Astrocyte of the cerebellum (primary cell): Measurements from ENCODE around the gene C17orf75.
A peak's percentile ranks its signal among the peaks of the same experiment; 100 is the strongest.
"Not testable (repeated sequence)": the region's sequence is repeated elsewhere in the genome, so short reads cannot be mapped to it uniquely, and the experiment has no call there.

ENCODE experiments used
- DNase-seq: peaks from one replicate; pipeline ENCODE4 v3.0.0-alpha.2; 2011; ENCODE audit warnings: low read depth
- H3K4me3 ChIP-seq: 2 replicates; pipeline ENCODE4 v1.5.1; 2011; ENCODE audit warnings: mild to moderate bottlenecking, low read depth, low read length, moderate library complexity
- in situ Hi-C: cut with HindIII; loops from 2 replicates; pipeline ENCODE4 v1.10.0; 2017; ENCODE audit warnings: low sequenced_read_pairs
- TF ChIP-seq, protein P1 (sequence below): IDR thresholded peaks from 2 replicates; pipeline ENCODE4 v1.5.1; 2012; ENCODE audit warnings: low read length, low read depth, moderate library complexity, mild to moderate bottlenecking; ENCODE audit errors: missing control alignments

The C17orf75 gene, protein sequence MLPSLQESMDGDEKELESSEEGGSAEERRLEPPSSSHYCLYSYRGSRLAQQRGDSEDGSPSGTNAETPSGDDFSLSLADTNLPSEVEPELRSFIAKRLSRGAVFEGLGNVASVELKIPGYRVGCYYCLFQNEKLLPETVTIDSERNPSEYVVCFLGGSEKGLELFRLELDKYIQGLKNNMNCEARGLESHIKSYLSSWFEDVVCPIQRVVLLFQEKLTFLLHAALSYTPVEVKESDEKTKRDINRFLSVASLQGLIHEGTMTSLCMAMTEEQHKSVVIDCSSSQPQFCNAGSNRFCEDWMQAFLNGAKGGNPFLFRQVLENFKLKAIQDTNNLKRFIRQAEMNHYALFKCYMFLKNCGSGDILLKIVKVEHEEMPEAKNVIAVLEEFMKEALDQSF

DNA sequence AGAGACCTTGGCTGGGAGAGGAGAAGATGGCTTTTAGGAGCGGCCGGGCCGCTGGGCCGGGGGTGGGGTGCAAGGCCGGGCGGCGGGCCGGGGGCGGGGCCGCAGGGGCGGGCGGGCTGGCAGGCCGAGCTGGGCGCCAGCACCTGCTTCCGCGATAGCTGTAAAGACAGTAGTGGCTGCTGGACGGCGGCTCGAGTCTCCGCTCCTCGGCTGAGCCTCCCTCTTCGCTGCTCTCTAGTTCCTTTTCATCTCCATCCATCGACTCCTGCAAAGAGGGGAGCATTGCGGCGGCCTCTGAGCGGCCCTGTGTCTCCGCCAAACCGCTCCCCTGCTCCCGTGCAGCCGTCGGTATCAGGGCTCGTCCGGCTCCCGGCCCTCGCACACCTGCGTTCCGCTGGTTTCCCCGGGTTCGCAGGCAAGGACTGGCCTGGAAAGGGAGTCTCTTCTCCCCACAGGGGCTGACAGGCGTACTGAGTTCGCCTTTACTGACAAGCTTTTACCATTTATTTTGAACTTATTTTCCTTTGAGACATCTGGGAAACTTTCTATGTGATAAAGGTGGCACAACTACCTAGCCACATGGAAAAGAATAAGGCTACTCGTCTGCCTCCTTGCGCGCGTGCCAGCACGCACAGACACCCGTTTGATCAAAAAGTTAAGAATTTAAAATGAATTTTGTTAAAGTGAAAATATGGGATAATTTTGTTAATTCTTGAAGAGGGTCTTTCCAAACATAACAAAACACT lies at the start of gene C17orf75:
Gene C17orf75, minus strand, starts transcription at position 317 of the 746 bp plus-strand sequence. Its CDS starts 34 bp downstream, at position 283.
- no peak for DNase-seq
- in situ Hi-C loops: no loop called here
- H3K4me3 ChIP-seq: peak within 1 kb of the TSS; percentile 47
- TF ChIP-seq, protein P1, sequence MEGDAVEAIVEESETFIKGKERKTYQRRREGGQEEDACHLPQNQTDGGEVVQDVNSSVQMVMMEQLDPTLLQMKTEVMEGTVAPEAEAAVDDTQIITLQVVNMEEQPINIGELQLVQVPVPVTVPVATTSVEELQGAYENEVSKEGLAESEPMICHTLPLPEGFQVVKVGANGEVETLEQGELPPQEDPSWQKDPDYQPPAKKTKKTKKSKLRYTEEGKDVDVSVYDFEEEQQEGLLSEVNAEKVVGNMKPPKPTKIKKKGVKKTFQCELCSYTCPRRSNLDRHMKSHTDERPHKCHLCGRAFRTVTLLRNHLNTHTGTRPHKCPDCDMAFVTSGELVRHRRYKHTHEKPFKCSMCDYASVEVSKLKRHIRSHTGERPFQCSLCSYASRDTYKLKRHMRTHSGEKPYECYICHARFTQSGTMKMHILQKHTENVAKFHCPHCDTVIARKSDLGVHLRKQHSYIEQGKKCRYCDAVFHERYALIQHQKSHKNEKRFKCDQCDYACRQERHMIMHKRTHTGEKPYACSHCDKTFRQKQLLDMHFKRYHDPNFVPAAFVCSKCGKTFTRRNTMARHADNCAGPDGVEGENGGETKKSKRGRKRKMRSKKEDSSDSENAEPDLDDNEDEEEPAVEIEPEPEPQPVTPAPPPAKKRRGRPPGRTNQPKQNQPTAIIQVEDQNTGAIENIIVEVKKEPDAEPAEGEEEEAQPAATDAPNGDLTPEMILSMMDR: no peak

DNA sequence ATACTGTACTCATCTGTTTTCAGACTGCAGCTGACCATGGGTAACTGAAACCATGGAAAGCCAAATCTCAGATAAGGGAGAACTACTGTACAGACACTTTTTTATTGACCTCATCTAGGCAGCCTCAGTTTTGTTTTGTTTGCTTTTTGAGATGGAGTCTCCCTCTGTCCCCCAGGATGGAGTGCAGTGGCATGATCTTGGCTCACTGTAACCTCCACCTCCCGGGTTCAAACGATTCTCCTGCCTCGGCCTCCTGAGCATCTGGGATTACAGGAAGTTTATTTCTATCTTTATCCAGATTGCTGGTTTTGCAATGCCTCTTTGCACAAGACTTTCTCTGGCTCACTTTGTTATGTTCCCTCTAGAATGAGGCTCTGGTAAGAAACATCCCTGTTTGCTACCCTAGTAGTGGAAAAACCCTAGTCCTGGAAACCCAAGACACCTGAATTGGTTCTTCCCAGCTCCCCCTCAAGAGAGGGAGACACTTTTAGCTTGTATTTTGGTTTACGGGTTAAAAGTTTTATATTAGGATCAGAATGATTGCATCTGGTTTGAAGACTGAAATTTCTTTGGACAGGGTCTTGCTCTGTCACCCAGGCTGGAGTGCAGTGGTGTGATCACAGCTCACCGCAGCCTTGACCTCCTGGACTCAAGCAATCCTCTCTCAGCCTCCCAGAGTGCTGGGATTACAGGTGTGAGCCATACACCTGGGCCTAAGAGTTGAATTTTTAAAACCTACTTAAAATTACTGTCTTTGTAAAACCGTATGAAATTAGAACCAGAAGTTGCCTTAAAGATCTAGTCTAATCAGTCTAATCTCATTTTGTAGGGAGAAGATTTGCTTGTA lies 46.9 kb upstream of the C17orf75 start:
- no peak for DNase-seq
- H3K4me3 ChIP-seq: no peak overlapping the region
- in situ Hi-C loops: no loop called here
- TF ChIP-seq, protein P1: no peak

DNA sequence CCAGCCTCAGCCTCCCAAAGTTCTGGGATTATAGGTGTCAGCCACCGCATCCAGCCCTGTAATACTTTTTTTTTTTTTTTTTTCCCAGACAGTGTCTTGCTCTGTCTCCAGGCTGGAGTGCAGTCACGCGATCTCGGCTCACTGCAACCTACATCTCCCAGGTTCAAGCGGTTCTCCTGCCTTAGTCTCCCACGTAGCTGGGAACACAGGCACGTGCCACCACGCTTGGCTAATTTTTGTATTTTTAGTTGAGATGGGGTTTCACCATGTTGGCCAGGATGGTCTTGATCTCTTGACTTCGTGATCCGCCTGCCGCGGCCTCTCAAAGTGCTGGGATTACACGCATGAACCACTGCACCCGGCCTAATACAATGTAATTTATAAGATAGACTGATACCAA lies 46.2 kb upstream of the C17orf75 start:
- DNase-seq, H3K4me3 ChIP-seq, in situ Hi-C loops: not testable (repeated sequence)

GRCh38 chr17:32386844-32387243 lies 44.9 kb upstream of the C17orf75 start:
- TF ChIP-seq, protein P1: no peak
- no peak for DNase-seq
- H3K4me3 ChIP-seq: no peak overlapping the region
- in situ Hi-C loops: no loop called here

GRCh38 chr17:32385971-32386370 lies 44.0 kb upstream of the C17orf75 start:
- in situ Hi-C loops: no loop called here
- TF ChIP-seq, protein P1: no peak
- H3K4me3 ChIP-seq: no peak overlapping the region
- no peak for DNase-seq

DNA sequence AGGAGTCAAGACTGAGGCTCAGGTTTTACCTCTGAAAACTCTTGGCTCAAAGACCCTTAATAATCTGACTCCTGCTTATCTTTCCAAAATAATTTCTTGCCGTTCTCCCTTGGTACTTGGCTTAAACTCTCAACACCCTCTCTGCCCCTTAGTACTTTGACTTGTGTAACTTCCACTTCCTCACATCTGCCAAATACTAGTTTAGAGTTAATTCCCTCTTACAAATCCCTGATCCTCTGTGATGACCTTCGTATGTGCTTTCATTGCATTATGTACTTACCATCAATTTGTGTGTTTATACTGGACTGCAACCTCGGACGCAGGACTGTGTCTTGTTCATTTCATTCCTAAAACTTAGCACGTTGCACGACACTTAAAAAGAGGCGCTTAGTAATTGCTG lies 43.1 kb upstream of the C17orf75 start:
- no peak for DNase-seq
- TF ChIP-seq, protein P1: no peak
- H3K4me3 ChIP-seq: no peak overlapping the region
- in situ Hi-C loops: no loop called here
